H1 (cell line): ENCODE data around the gene MSI2. TPM values are rescaled to one million over a fixed set of nuclear protein-coding genes. Genes with fewer than 3 reads are reported as not detected.

Source experiments
- CTCF ChIA-PET: fragments of 300-600 bp; sonication (Branson Sonifier 250); formaldehyde crosslinking; loops from one replicate; lab custom pipeline; 2021; ENCODE audit not compliant: partially characterized antibody; lab: Charles Lee
- POLR2A ChIA-PET: fragments of 300-600 bp; sonication (Branson Sonifier 250); formaldehyde crosslinking; loops from one replicate; lab custom pipeline; 2021; ENCODE audit warnings: inconsistent platforms; ENCODE audit not compliant: partially characterized antibody; lab: Charles Lee
- DNase-seq, 2 experiments: peaks; one replicate each; pipeline versions ENCODE4 v3.0.0 to v3.0.0-alpha.2; 2010 to 2022; ENCODE audit warnings: low spot score in 2 of 2, low read depth in 1 of 2, mixed read lengths in 1 of 2
- FAIRE-seq: peaks from 2 replicates; lab custom pipeline; 2011; peaks lifted over from hg19 to GRCh38; lab: Jason Lieb, UNC
- H2AFZ ChIP-seq: 2 replicates; pipeline ENCODE4 v1.8.1; 2012; ENCODE audit warnings: low read length, inconsistent platforms
- H2AK5ac ChIP-seq: 2 replicates; pipeline ENCODE4 v1.6.1; 2013; ENCODE audit warnings: low read depth, low read length
- H2BK120ac ChIP-seq: replicated peaks from 2 replicates; pipeline ENCODE3; 2013; ENCODE audit warnings: low read depth, low read length, inconsistent platforms
- H2BK12ac ChIP-seq: 2 replicates; pipeline ENCODE4 v1.6.1; 2013; ENCODE audit warnings: low read depth, low read length
- H2BK15ac ChIP-seq: 2 replicates; pipeline ENCODE4 v1.6.1; 2013; ENCODE audit warnings: low read length
- H2BK20ac ChIP-seq: 2 replicates; pipeline ENCODE4 v1.6.1; 2013; ENCODE audit warnings: low read length
- H2BK5ac ChIP-seq: 2 replicates; pipeline ENCODE4 v1.6.1; 2013; ENCODE audit warnings: low read depth, low read length
- H3K14ac ChIP-seq: 2 replicates; pipeline ENCODE4 v1.6.1; 2013; ENCODE audit warnings: inconsistent platforms; ENCODE audit not compliant: insufficient read length
- H3K18ac ChIP-seq: 2 replicates; pipeline ENCODE4 v1.6.1; 2013; ENCODE audit warnings: low read length; ENCODE audit errors: extremely low read depth
- H3K23ac ChIP-seq: 2 replicates; pipeline ENCODE4 v1.6.1; 2013; ENCODE audit warnings: inconsistent platforms; ENCODE audit not compliant: insufficient read length
- H3K23me2 ChIP-seq: 2 replicates; pipeline ENCODE4 v1.6.1; 2013; ENCODE audit warnings: low read depth, low read length
- H3K27ac ChIP-seq: 2 replicates; pipeline ENCODE4 v1.6.1; 2011; ENCODE audit warnings: low read depth, low read length, inconsistent platforms
- H3K27me3 ChIP-seq, 4 experiments: replicated peaks in 1 of 4; 1 replicate in 1 of 4; 2 replicates in 3 of 4; pipeline versions ENCODE4 v1.6.1 to v1.8.1; 2011 to 2013; ENCODE audit warnings: low read length in 3 of 4, mild to moderate bottlenecking in 3 of 4, inconsistent platforms in 2 of 4, mixed read lengths in 2 of 4, moderate library complexity in 1 of 4; ENCODE audit not compliant: control insufficient read depth in 3 of 4, insufficient read depth in 3 of 4; ENCODE audit errors: extremely low read depth in 1 of 4
- H3K36me3 ChIP-seq, 4 experiments: 2 replicates each; pipeline versions ENCODE4 v1.6.1 to v1.8.1; 2011 to 2013; ENCODE audit warnings: mild to moderate bottlenecking in 4 of 4, low read length in 3 of 4, moderate library complexity in 2 of 4, control low read depth in 1 of 4, inconsistent platforms in 1 of 4; ENCODE audit not compliant: insufficient read depth in 4 of 4, control insufficient read depth in 2 of 4
- H3K4ac ChIP-seq: replicated peaks from 2 replicates; pipeline ENCODE3; 2013; ENCODE audit warnings: low read length, low read depth, mixed read lengths, inconsistent platforms; ENCODE audit not compliant: insufficient read length
- H3K4me1 ChIP-seq, 4 experiments: replicated peaks in 1 of 4; 1 replicate in 1 of 4; 2 replicates in 3 of 4; pipeline versions ENCODE4 v1.6.1 to v1.8.1; 2011 to 2013; ENCODE audit warnings: low read length in 3 of 4, inconsistent platforms in 2 of 4, mixed read lengths in 1 of 4; ENCODE audit not compliant: insufficient read depth in 4 of 4, control insufficient read depth in 3 of 4
- H3K4me2 ChIP-seq, 2 experiments: 2 replicates each; pipeline versions ENCODE4 v1.6.1 to v1.8.1; 2011 to 2013; ENCODE audit warnings: low read depth in 2 of 2, low read length in 2 of 2, control low read depth in 1 of 2, inconsistent platforms in 1 of 2, mild to moderate bottlenecking in 1 of 2; ENCODE audit not compliant: insufficient read depth in 1 of 2
- H3K4me3 ChIP-seq, 4 experiments: fragments of 200-600, 300-600 bp in 1 of 4; sonication (generic), shearing (Covaris generic), sonication (Bioruptor Twin) in 1 of 4; 2 replicates each; pipeline versions ENCODE4 v1.5.1 to v1.8.1; 2011 to 2016; ENCODE audit warnings: low read length in 4 of 4, low read depth in 3 of 4, control low read depth in 2 of 4, inconsistent platforms in 2 of 4, mild to moderate bottlenecking in 2 of 4, mixed read lengths in 1 of 4, moderate library complexity in 1 of 4; ENCODE audit not compliant: insufficient read depth in 2 of 4; ENCODE audit errors: extremely low read depth in 1 of 4
- H3K56ac ChIP-seq: replicated peaks from 2 replicates; pipeline ENCODE3; 2013; ENCODE audit warnings: low read depth, mild to moderate bottlenecking, mixed read lengths, low read length, inconsistent platforms; ENCODE audit not compliant: insufficient read length
- H3K79me1 ChIP-seq: 2 replicates; pipeline ENCODE4 v1.6.1; 2013; ENCODE audit warnings: low read depth, low read length, control low read depth
- H3K79me2 ChIP-seq, 2 experiments: 2 replicates each; pipeline versions ENCODE4 v1.6.1 to v1.8.1; 2012 to 2013; ENCODE audit warnings: low read length in 2 of 2, mild to moderate bottlenecking in 2 of 2, inconsistent platforms in 1 of 2; ENCODE audit not compliant: insufficient read depth in 2 of 2, control insufficient read depth in 1 of 2
- H3K9ac ChIP-seq, 4 experiments: replicated peaks in 1 of 4; 1 replicate in 1 of 4; 2 replicates in 3 of 4; pipeline versions ENCODE4 v1.6.1 to v1.8.1; 2011 to 2013; ENCODE audit warnings: low read depth in 3 of 4, low read length in 3 of 4, control low read depth in 2 of 4, mild to moderate bottlenecking in 2 of 4, moderate library complexity in 2 of 4, inconsistent platforms in 1 of 4; ENCODE audit errors: extremely low read depth in 1 of 4
- H3K9me3 ChIP-seq, 2 experiments: 2 replicates each; pipeline versions ENCODE4 v1.6.1 to v1.8.1; 2012 to 2013; ENCODE audit warnings: mild to moderate bottlenecking in 2 of 2, moderate library complexity in 2 of 2, control low read depth in 1 of 2, inconsistent platforms in 1 of 2, low read depth in 1 of 2, low read length in 1 of 2, mixed read lengths in 1 of 2; ENCODE audit not compliant: insufficient read depth in 2 of 2
- H4K20me1 ChIP-seq, 2 experiments: replicated peaks in 1 of 2; 2 replicates each; pipeline versions ENCODE3 to v1.8.1; 2011 to 2013; ENCODE audit warnings: inconsistent platforms in 2 of 2, low read length in 2 of 2, mild to moderate bottlenecking in 1 of 2; ENCODE audit not compliant: insufficient read depth in 2 of 2, control insufficient read depth in 1 of 2
- H4K5ac ChIP-seq: 2 replicates; pipeline ENCODE4 v1.6.1; 2013; ENCODE audit warnings: low read length, low read depth, mixed read lengths, inconsistent platforms; ENCODE audit not compliant: insufficient read length
- H4K8ac ChIP-seq: 2 replicates; pipeline ENCODE4 v1.8.0; 2013; ENCODE audit warnings: mild to moderate bottlenecking, moderate library complexity, low read length, inconsistent platforms; ENCODE audit not compliant: insufficient read depth; ENCODE audit errors: extremely low read depth
- H4K91ac ChIP-seq: replicated peaks from 2 replicates; pipeline ENCODE3; 2013; ENCODE audit warnings: low read length, mixed read lengths, inconsistent platforms; ENCODE audit not compliant: insufficient read length
- BRCA1 ChIP-seq: IDR thresholded peaks from 2 replicates; pipeline ENCODE4 v1.6.1; 2012; ENCODE audit warnings: low read depth, low read length, improper control_type of control experiment
- CTBP2 ChIP-seq: IDR thresholded peaks from 2 replicates; pipeline ENCODE4 v1.7.0; 2011; ENCODE audit warnings: borderline replicate concordance, mild to moderate bottlenecking, moderate library complexity, mixed read lengths, low read length; ENCODE audit not compliant: insufficient read depth, insufficient read length
- HDAC6 ChIP-seq: IDR thresholded peaks from one replicate; pipeline ENCODE4 v1.7.1; 2012; ENCODE audit warnings: low read depth, mild to moderate bottlenecking, inconsistent platforms, low read length, moderate library complexity
- WGBS, 2 experiments: shearing (Covaris generic) in 1 of 2; methylation state at CpG; one replicate each; pipeline versions ENCODE4 v1.1.6 to v1.1.7; 2013 to 2015; ENCODE audit warnings: low lambda C conversion rate in 2 of 2, mixed read lengths in 2 of 2, inconsistent platforms in 1 of 2, low coverage in 1 of 2, missing lambda C conversion rate in 1 of 2; ENCODE audit not compliant: insufficient replicate concordance in 2 of 2, insufficient coverage in 1 of 2, insufficient read length in 1 of 2; ENCODE audit errors: extremely low coverage in 1 of 2, missing lambda C conversion rate in 1 of 2; 5-methylcytosine and 5-hydroxymethylcytosine counted together
- polyA plus RNA-seq, 7 experiments: library from polyadenylated mRNA; depleted of rRNA in 3 of 7; stranded (reverse) in 5 of 7; unstranded in 2 of 7; fragments of >200 nt in 5 of 7; fragments of 200-250 nt in 2 of 7; gene quantifications; 1 replicate in 5 of 7; 2 replicates in 1 of 7; 4 replicates in 1 of 7; pipeline versions ENCODE4 v1.2.1 to v1.2.3, GENCODE V29; 2011 to 2013; ENCODE audit warnings: missing spikeins in 2 of 7, mixed read lengths in 2 of 7
- total RNA-seq: library from RNA; stranded (reverse); fragmentation: NEBNext Ultra II Directional; extraction: Animal tissue kit (Norgen Biotek cat#: 25700); gene quantifications from 2 replicates; pipeline ENCODE4 v1.2.1, GENCODE V29; 2021

MSI2 gene
- total and polyA plus RNA-seq, 2 of the 8 experiments (the other 6 are each of a cell fraction or from before 2014, with no cell fraction given) = 36.7 to 80.6 TPM

- H3K9me3 ChIP-seq = no peaks in the 10 kb centered on the region
- no peak overlapping the region for H3K4me2 ChIP-seq
- no peak overlapping the region for H3K4ac ChIP-seq
- no peak overlapping the region for H2AFZ ChIP-seq
- H2BK12ac ChIP-seq = no peak overlapping the region
- no peak overlapping the region for H4K91ac ChIP-seq
- no peak overlapping the region for H2BK15ac ChIP-seq
- H3K27me3 ChIP-seq = no peaks in the 10 kb centered on the region
- no peak overlapping the region for H2AK5ac ChIP-seq
- H3K9ac ChIP-seq = no peak overlapping the region
- no peaks in the 10 kb centered on the region for H4K20me1 ChIP-seq
- H4K5ac ChIP-seq = no peak overlapping the region
- H3K4me3 ChIP-seq = no peak overlapping the region
- TF ChIP-seq HDAC6 (no peak), CTBP2 (no peak), BRCA1 (no peak)
- TF ChIP-seq, all 59 proteins: peak for 0
- Histone ChIP-seq H2BK120ac (no peak overlapping the region), H4K8ac (no peak overlapping the region), H3K14ac (no peak overlapping the region), H3K23me2 (no peaks in the 10 kb centered on the region), H3K79me1 (no peaks in the 10 kb centered on the region), H3K56ac (no peak overlapping the region), H3K4me1 (peaks cover 0 to 3% (median under 1%) of the 10 kb centered on the region in 4 experiments; a peak in 3 of 7 replicates), H2BK20ac (no peak overlapping the region), H3K27ac (no peak overlapping the region), H3K23ac (no peak overlapping the region), H3K36me3 (no peaks in the 10 kb centered on the region), H2BK5ac (no peak overlapping the region), H3K79me2 (no peaks in the 10 kb centered on the region), H3K18ac (no peak overlapping the region)
- FAIRE-seq (no peak), DNase-seq (no peak)
- CTCF ChIA-PET = interaction anchor here (0.6 to 1.5 kb wide), 3 partner anchors 162 to 431 kb away, joined by 3 to 4 read pairs (median 3); no protein-coding TSS in a partner anchor
- WGBS, 2 experiments = 85% methylated on average over 3 of the region's 3 CpGs; no CpG with 5 or more reads in 1 of the 2 experiments
- POLR2A ChIA-PET = no interaction called here
Measured at GRCh38 chr17:57240648-57241047, 15.7 kb upstream of the MSI2 start.
